HPDE6-E6E7 (cell line): ENCODE data around the gene UGT1A7.

Experiments used
- DNase-seq: peaks from one replicate; pipeline ENCODE4 v3.0.0; 2011; ENCODE audit warnings: missing footprints; ENCODE audit errors: extremely low spot score

Gene UGT1A7

GRCh38 chr2:233761040-233761769 lies 79.5 kb downstream of the UGT1A7 start:
- DNase-seq = peak; percentile 70

GRCh38 chr2:233764264-233764663 lies 82.6 kb downstream of the UGT1A7 start:
- DNase-seq = no peak

GRCh38 chr2:233764761-233765160 lies 83.1 kb downstream of the UGT1A7 start:
- no peak for DNase-seq

GRCh38 chr2:233766416-233766815 lies 84.7 kb downstream of the UGT1A7 start:
- DNase-seq = no peak

GRCh38 chr2:233768076-233768475 lies 86.4 kb downstream of the UGT1A7 start:
- no peak for DNase-seq

- DNase-seq = no peak
Observed at GRCh38 chr2:233769260-233769659, 87.6 kb downstream of the UGT1A7 start.

GRCh38 chr2:233772153-233772552 lies 90.5 kb downstream of the UGT1A7 start:
- DNase-seq = no peak

- no peak for DNase-seq
Observed at GRCh38 chr2:233772583-233772982, 90.9 kb downstream of the UGT1A7 start.

GRCh38 chr2:233773854-233774253 lies 92.2 kb downstream of the UGT1A7 start:
- no peak for DNase-seq

GRCh38 chr2:233775414-233775813 lies 93.7 kb downstream of the UGT1A7 start:
- DNase-seq = no peak

- no peak for DNase-seq
Observed at GRCh38 chr2:233778030-233778429, 96.3 kb downstream of the UGT1A7 start, which contains the start of gene MROH2A. TSS of gene MROH2A (plus strand) at chr2:233778330. CDS start at chr2:233779359, 1,029 bp downstream.

GRCh38 chr2:233779722-233780121 lies 98.0 kb downstream of the UGT1A7 start:
- no peak for DNase-seq

- no peak for DNase-seq
Observed at GRCh38 chr2:233780771-233781170, 99.1 kb downstream of the UGT1A7 start.

- DNase-seq = no peak
Observed at GRCh38 chr2:233789554-233789953, 107.9 kb downstream of the UGT1A7 start.

- no peak for DNase-seq
Observed at GRCh38 chr2:233791151-233791882, 109.6 kb downstream of the UGT1A7 start.

- no peak for DNase-seq
Observed at GRCh38 chr2:233791883-233792329, 110.2 kb downstream of the UGT1A7 start.

GRCh38 chr2:233792720-233793119 lies 111.0 kb downstream of the UGT1A7 start:
- no peak for DNase-seq

- DNase-seq = no peak
Observed at GRCh38 chr2:233793465-233794127, 111.9 kb downstream of the UGT1A7 start.

GRCh38 chr2:233794128-233794658 lies 112.5 kb downstream of the UGT1A7 start:
- DNase-seq = no peak

GRCh38 chr2:233795735-233796171 lies 114.1 kb downstream of the UGT1A7 start:
- no peak for DNase-seq

GRCh38 chr2:233796254-233796653 lies 114.6 kb downstream of the UGT1A7 start:
- DNase-seq = no peak
